Peyer's patch (tissue), 4 donors: Measurements from ENCODE around the gene DCAF12L2.
"Not testable (repeated sequence)": the region's sequence is repeated elsewhere in the genome, so short reads cannot be mapped to it uniquely, and the experiment has no call there.

ENCODE experiments used
- CTCF ChIP-seq, 6 experiments: fragments of 450-650 bp in 4 of 6; fragments of 200-600 bp in 2 of 6; sonication (generic) in 1 of 6; IDR thresholded peaks; one replicate each; pipeline ENCODE4 v1.5.1; 2017 to 2019; ENCODE audit warnings: antibody characterized with exemption in 6 of 6, mild to moderate bottlenecking in 3 of 6, moderate library complexity in 1 of 6
- POLR2A ChIP-seq, 2 donors: fragments of 450-650 bp; IDR thresholded peaks; one replicate each; pipeline ENCODE4 v1.5.1; 2017; ENCODE audit warnings: antibody characterized with exemption in 2 of 2, mild to moderate bottlenecking in 2 of 2, moderate library complexity in 2 of 2

GRCh38 chrX:126190888-126191287 is 24.8 kb upstream of the DCAF12L2 start:
- TF ChIP-seq CTCF, POLR2A (IDR thresholded peaks at IDR 0.05): not testable (repeated sequence)
